Fibroblast of lung (primary cell): ENCODE measurements around the gene ATPAF2.

ENCODE experiments used
- CTCF ChIP-seq, 2 donors: IDR thresholded peaks in 1 of 2; conservative IDR thresholded peaks in 1 of 2; 1 replicate in 1 of 2; 2 replicates in 1 of 2; pipeline ENCODE4 v1.5.1; 2011 to 2012; ENCODE audit warnings: low read length in 2 of 2, control low read depth in 1 of 2, inconsistent platforms in 1 of 2, low read depth in 1 of 2, mild to moderate bottlenecking in 1 of 2
- EZH2 ChIP-seq: IDR thresholded peaks from 2 replicates; pipeline ENCODE4 v1.5.1; 2012; ENCODE audit warnings: low read length, control low read depth, mild to moderate bottlenecking; ENCODE audit errors: missing control alignments

DNA sequence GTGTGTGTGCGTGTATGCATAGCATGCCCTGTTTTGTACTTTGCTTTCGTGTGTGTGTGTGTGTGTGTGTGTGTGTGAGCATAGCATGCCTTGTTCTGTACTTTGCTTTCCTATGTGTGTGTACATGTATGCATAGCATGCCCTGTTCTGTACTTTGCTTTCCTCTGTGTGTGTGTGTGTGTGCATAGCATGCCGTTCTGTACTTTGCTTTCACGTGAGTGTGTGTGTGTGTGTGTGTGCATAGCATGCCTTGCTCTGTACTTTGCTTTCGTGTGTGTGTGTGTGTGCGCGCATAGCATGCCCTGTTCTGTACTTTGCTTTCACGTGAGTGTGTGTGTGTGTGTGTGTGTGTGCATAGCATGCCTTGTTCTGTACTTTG lies 38.9 kb downstream of the ATPAF2 start:
- TF ChIP-seq CTCF (conservative IDR thresholded peaks at IDR 0.05 in 1 of 2, IDR thresholded peaks at IDR 0.05 in 1 of 2; ENCODE audit: low read depth in 1 of 2, low read length in 2 of 2), result no peak
- TF ChIP-seq EZH2, result no peak
